RWPE1 (cell line): Measurements from ENCODE around the gene C17orf113.

Experiments
- CTCF ChIA-PET: fragments of 350-600 bp; sonication (Branson Sonifier 250); formaldehyde crosslinking; extraction: SDS; loops from one replicate; lab custom pipeline; 2021; lab: Yijun Ruan, JAX
- POLR2A ChIA-PET: fragments of 400-600 bp; formaldehyde crosslinking; extraction: SDS; loops from one replicate; lab custom pipeline; 2020; ENCODE audit warnings: antibody characterized with exemption; ENCODE audit not compliant: low non-redundant PET; lab: Yijun Ruan, JAX
- DNase-seq: peaks from one replicate; pipeline ENCODE4 v3.0.0; 2012; ENCODE audit warnings: low spot score
- H3K27ac ChIP-seq: fragments of 450-650 bp; 2 replicates; pipeline ENCODE4 v1.5.1; 2017
- TF ChIP-seq, protein P1 (sequence below): fragments of 450-650 bp; conservative IDR thresholded peaks from 2 replicates; pipeline ENCODE4 v1.5.1; 2017; ENCODE audit warnings: low read depth, mild to moderate bottlenecking

The C17orf113 gene

DNA sequence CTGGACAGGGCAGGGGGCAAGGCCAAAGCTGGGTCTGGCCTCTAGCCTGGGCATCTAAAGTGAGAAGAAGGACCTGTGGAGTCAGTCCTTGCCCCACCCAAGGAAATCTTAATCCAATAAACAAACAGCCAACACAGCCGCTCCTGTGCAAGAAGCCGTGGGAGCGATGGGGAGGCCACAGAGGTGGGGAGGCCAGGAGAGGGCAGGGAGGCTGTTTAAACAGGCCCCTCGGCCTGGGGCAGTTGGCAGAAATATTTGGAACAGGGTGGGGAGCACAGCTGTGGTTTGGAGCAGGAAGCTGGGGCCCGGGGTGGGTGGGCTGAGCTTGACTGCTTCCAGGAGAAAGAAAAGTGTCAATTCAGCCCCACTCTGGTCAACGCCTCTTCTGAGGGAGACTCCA lies 42.5 kb upstream of the C17orf113 start:
- no peak for DNase-seq
- H3K27ac ChIP-seq, result no peak overlapping the region
- ChIA-PET CTCF (interaction anchor here (0.7 to 1.1 kb wide), 2 partner anchors 73 to 111 kb away, joined by 4 to 5 read pairs; partner anchors contain the start of gene NKIRAS2), POLR2A (interaction anchor here (0.6 kb wide), 1 partner anchor 27 kb away, joined by 3 read pairs; no protein-coding TSS in a partner anchor)
- TF ChIP-seq, protein P1, sequence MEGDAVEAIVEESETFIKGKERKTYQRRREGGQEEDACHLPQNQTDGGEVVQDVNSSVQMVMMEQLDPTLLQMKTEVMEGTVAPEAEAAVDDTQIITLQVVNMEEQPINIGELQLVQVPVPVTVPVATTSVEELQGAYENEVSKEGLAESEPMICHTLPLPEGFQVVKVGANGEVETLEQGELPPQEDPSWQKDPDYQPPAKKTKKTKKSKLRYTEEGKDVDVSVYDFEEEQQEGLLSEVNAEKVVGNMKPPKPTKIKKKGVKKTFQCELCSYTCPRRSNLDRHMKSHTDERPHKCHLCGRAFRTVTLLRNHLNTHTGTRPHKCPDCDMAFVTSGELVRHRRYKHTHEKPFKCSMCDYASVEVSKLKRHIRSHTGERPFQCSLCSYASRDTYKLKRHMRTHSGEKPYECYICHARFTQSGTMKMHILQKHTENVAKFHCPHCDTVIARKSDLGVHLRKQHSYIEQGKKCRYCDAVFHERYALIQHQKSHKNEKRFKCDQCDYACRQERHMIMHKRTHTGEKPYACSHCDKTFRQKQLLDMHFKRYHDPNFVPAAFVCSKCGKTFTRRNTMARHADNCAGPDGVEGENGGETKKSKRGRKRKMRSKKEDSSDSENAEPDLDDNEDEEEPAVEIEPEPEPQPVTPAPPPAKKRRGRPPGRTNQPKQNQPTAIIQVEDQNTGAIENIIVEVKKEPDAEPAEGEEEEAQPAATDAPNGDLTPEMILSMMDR, result no peak

- H3K27ac ChIP-seq, result no peak overlapping the region
- no peak for DNase-seq
- ChIA-PET CTCF (interaction anchor here (0.6 to 1.3 kb wide), 6 partner anchors 10 to 315 kb away, joined by 3 to 6 read pairs (median 3); no protein-coding TSS in a partner anchor), POLR2A (no interaction called here)
- TF ChIP-seq, protein P1, result no peak
These were observed 40.8 kb upstream of the C17orf113 start for GRCh38 chr17:42090964-42091790.

DNA sequence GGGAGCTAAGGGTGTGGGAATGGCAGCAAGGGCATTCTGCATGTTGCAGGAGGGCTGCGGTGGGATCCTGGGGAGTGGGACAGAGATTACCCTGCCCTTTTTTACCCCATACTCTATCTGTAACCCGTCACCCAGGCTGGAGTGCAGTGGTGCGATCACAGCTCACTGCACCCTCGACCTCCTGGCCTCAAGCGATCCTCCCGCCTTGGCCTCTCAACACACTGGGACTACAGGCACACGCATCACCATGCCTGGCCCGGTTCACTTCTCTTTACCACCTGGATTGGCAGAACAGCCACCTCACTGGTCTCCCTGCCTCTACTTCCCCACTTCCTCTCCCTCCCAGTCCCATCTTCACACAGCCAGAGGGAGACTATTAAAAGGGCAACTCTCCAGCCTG lies 38.3 kb upstream of the C17orf113 start:
- CTCF ChIA-PET, result interaction anchor here (0.6 kb wide), 1 partner anchor 13 kb away, joined by 5 read pairs; no protein-coding TSS in a partner anchor
- DNase-seq, result no peak
- TF ChIP-seq, protein P1, result no peak

GRCh38 chr17:42087736-42088705 lies 37.6 kb upstream of the C17orf113 start:
- no peak for DNase-seq
- ChIA-PET POLR2A (no interaction called here), CTCF (no interaction called here)
- TF ChIP-seq, protein P1, result no peak
- H3K27ac ChIP-seq, result no peak overlapping the region

More for the DNA sequence above, 38.3 kb upstream of the C17orf113 start:
- no peak overlapping the region for H3K27ac ChIP-seq
- POLR2A ChIA-PET, result no interaction called here

DNA sequence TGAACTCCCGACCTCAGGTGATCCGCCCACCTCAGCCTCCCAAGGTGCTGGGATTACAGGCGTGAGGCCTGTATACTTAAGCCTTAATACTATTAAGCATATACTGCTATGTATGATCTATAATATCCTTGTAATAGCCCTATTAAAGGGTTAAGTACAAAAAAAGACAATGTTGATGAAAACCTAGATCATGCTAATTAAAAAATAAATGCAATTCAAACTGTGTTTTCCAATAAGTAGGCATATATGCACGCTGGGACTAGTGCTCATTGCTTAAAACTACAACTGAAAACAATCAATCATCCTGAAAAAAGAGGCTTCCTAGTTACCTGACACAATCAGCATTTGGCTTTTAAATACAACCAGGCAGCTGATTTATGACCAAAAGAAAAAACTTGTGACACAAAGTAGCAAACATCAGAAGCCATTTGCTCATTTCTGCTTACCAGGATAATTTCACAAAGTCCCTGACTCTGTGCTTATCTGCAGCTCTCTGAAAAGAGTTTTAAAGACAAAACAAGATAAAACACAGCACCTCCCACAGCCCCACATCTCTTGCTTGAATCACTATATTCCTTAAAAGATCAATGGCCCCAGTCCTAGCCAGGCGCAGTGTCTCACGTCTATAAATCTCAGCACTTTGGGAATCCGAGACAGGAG lies 36.8 kb upstream of the C17orf113 start:
- DNase-seq, result no peak
- ChIA-PET CTCF (no interaction called here), POLR2A (no interaction called here)
- TF ChIP-seq, protein P1, result no peak
- no peak overlapping the region for H3K27ac ChIP-seq
